A673 (cell line): ENCODE data around the gene PDPN. TPM values are rescaled to one million over a fixed set of nuclear protein-coding genes. Genes with fewer than 3 reads are reported as not detected.

Experiments used
- BruUV-seq: library from RNA; stranded (reverse); fragments of 400-500 nt; replicated peaks from 2 replicates; lab custom pipeline; 2021; lab: Mats Ljungman, UMichigan
- CTCF ChIA-PET: fragments of 300-600 bp; sonication (Branson Sonifier 250); formaldehyde crosslinking; loops from one replicate; lab custom pipeline; 2022; ENCODE audit warnings: antibody characterized with exemption; lab: Charles Lee
- POLR2A ChIA-PET: fragments of 300-600 bp; sonication (Branson Sonifier 250); formaldehyde crosslinking; loops from one replicate; lab custom pipeline; 2022; ENCODE audit warnings: antibody characterized with exemption; ENCODE audit not compliant: low non-redundant PET; lab: Charles Lee
- DNase-seq: peaks from one replicate; pipeline ENCODE4 v3.0.0-alpha.2; 2015; ENCODE audit warnings: low spot score
- H3K27ac ChIP-seq: fragments of 200-600 bp; sonication (generic); 2 replicates; pipeline ENCODE4 v1.5.1; 2016; ENCODE audit warnings: mixed run types, low read depth, mild to moderate bottlenecking, mixed read lengths, antibody characterized with exemption, low read length; ENCODE audit not compliant: poor library complexity, severe bottlenecking
- H3K27me3 ChIP-seq: fragments of 200-600 bp; sonication (generic); replicated peaks from 2 replicates; pipeline ENCODE4 v1.6.1; 2017; ENCODE audit warnings: mixed run types, low read depth, mild to moderate bottlenecking, mixed read lengths, antibody characterized with exemption, low read length; ENCODE audit not compliant: insufficient read depth, poor library complexity
- H3K36me3 ChIP-seq: fragments of 200-600 bp; sonication (generic); 2 replicates; pipeline ENCODE4 v1.6.1; 2016; ENCODE audit warnings: mixed run types, mild to moderate bottlenecking, mixed read lengths, antibody characterized with exemption, low read length; ENCODE audit not compliant: insufficient read depth, poor library complexity, severe bottlenecking
- H3K4me1 ChIP-seq: fragments of 200-600 bp; sonication (generic); 2 replicates; pipeline ENCODE4 v1.6.1; 2017; ENCODE audit warnings: mixed run types, mild to moderate bottlenecking, mixed read lengths, antibody characterized with exemption, low read length; ENCODE audit not compliant: insufficient read depth, poor library complexity, severe bottlenecking
- H3K4me3 ChIP-seq: fragments of 200-600 bp; sonication (generic); 2 replicates; pipeline ENCODE4 v1.5.1; 2016; ENCODE audit warnings: low read depth, mixed run types, mild to moderate bottlenecking, mixed read lengths, low read length; ENCODE audit not compliant: poor library complexity, severe bottlenecking
- H3K9me3 ChIP-seq: fragments of 200-600 bp; sonication (generic); 2 replicates; pipeline ENCODE4 v1.6.1; 2016; ENCODE audit warnings: mixed run types, low read depth, mild to moderate bottlenecking, mixed read lengths, antibody characterized with exemption, low read length; ENCODE audit not compliant: poor library complexity, severe bottlenecking
- CTCF ChIP-seq: fragments of 300-800, 200-600 bp; sonication (generic); conservative IDR thresholded peaks from 2 replicates; pipeline ENCODE4 v1.5.1; 2017; ENCODE audit warnings: low read depth, mild to moderate bottlenecking, antibody characterized with exemption, low read length, moderate library complexity, mixed read lengths
- EZH2 ChIP-seq: fragments of 200-600 bp; sonication (generic); IDR thresholded peaks from 2 replicates; pipeline ENCODE4 v1.6.1; 2017; ENCODE audit warnings: borderline replicate concordance, low read depth, mild to moderate bottlenecking, mixed read lengths, antibody characterized with exemption, low read length; ENCODE audit not compliant: poor library complexity, severe bottlenecking
- intact Hi-C: fragments of 100-400 bp; cut with micrococcal nuclease; formaldehyde crosslinking; loops from one replicate; pipeline ENCODE4 v1.10.0; 2022; ENCODE audit not compliant: unreplicated experiment
- total RNA-seq: library from RNA; stranded (reverse); gene quantifications from 2 replicates; pipeline ENCODE4 v1.2.3, GENCODE V29; 2021

The PDPN gene
- total RNA-seq, 1 experiment from 2014 or later = 30.2 TPM

GRCh38 chr1:13541435-13542215 lies 42.0 kb upstream of the PDPN start:
- no peaks in the 10 kb centered on the region for H3K4me1 ChIP-seq
- no peaks in the 10 kb centered on the region for H3K36me3 ChIP-seq
- DNase-seq = no peak
- H3K27ac ChIP-seq = no peak overlapping the region
- intact Hi-C loops = no loop called here
- H3K9me3 ChIP-seq = no peaks in the 10 kb centered on the region
- POLR2A ChIA-PET = no interaction called here
- no peaks in the 10 kb centered on the region for H3K27me3 ChIP-seq
- no peak overlapping the region for H3K4me3 ChIP-seq
- no TSS peak for BruUV-seq
- CTCF ChIA-PET = no interaction called here
- no peak for TF ChIP-seq EZH2
- no peak for TF ChIP-seq CTCF

GRCh38 chr1:13543451-13544220 lies 40.0 kb upstream of the PDPN start:
- H3K27ac ChIP-seq = no peak overlapping the region
- H3K9me3 ChIP-seq = no peaks in the 10 kb centered on the region
- H3K4me1 ChIP-seq = no peaks in the 10 kb centered on the region
- CTCF ChIA-PET = interaction anchor here (0.6 kb wide), 1 partner anchor 48 kb away, joined by 6 read pairs; no protein-coding TSS in a partner anchor
- no peaks in the 10 kb centered on the region for H3K27me3 ChIP-seq
- no peak for TF ChIP-seq EZH2
- peak; percentile 61 for TF ChIP-seq CTCF
- peak; percentile 60 for DNase-seq
- POLR2A ChIA-PET = interaction anchor here (0.8 kb wide), 1 partner anchor 133 kb away, joined by 4 read pairs; no protein-coding TSS in a partner anchor
- no peak overlapping the region for H3K4me3 ChIP-seq
- intact Hi-C loops = no loop called here
- H3K36me3 ChIP-seq = no peaks in the 10 kb centered on the region
- BruUV-seq = no TSS peak

- no peaks in the 10 kb centered on the region for H3K27me3 ChIP-seq
- H3K36me3 ChIP-seq = no peaks in the 10 kb centered on the region
- intact Hi-C loops = no loop called here
- no peak for DNase-seq
- no peaks in the 10 kb centered on the region for H3K9me3 ChIP-seq
- POLR2A ChIA-PET = interaction anchor here (0.8 kb wide), 1 partner anchor 133 kb away, joined by 4 read pairs; no protein-coding TSS in a partner anchor
- no peak overlapping the region for H3K4me3 ChIP-seq
- no peaks in the 10 kb centered on the region for H3K4me1 ChIP-seq
- TF ChIP-seq EZH2 = no peak
- TF ChIP-seq CTCF = peak; percentile 3; the same call in 1 of the 2 replicates
- no peak overlapping the region for H3K27ac ChIP-seq
- CTCF ChIA-PET = interaction anchor here (0.6 kb wide), 1 partner anchor 49 kb away, joined by 6 read pairs; no protein-coding TSS in a partner anchor
- BruUV-seq = no TSS peak
Measured at GRCh38 chr1:13544221-13544556, 39.4 kb upstream of the PDPN start.
